B cell (primary cell): Measurements from ENCODE around the gene COX6B2.

Experiments used
- CTCF ChIP-seq: fragments of 200-600 bp; IDR thresholded peaks from one replicate; pipeline ENCODE4 v1.8.0; 2022; ENCODE audit warnings: antibody characterized with exemption, mild to moderate bottlenecking
- EZH2 ChIP-seq: IDR thresholded peaks from 2 replicates; pipeline ENCODE4 v1.6.1; 2012; ENCODE audit warnings: borderline replicate concordance, low read depth, mild to moderate bottlenecking, moderate library complexity, low read length; ENCODE audit not compliant: insufficient read depth, poor library complexity, severe bottlenecking

DNA sequence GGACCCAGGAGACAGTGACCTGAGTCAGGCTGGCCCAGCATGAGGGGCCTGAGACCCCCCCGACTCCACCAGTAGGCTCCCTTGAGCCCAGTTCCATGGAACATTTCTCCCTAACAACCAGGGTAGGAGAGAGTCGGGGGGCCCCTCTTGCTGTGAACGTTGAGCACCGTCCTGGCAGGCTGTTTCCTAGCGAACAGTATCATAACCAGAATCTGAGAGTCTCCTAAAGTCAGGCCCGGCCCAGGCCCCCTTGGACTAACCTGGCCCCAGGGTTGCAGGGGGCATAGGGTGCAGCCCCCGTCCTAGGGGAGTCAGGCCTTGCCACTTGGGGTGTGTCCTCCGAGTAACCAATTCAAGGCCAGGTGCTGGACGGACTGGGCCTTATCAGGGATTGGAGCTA is 43.1 kb downstream of the COX6B2 start:
- TF ChIP-seq CTCF (no peak), EZH2 (no peak)
